Uterus (tissue), 4 donors: ENCODE data around the gene CDH13. TPM values are rescaled to one million over a fixed set of nuclear protein-coding genes. Genes with fewer than 3 reads are reported as not detected.

Source experiments
- DNase-seq, 2 donors: peaks; one replicate each; pipeline ENCODE4 v3.0.0-alpha.2; 2019 to 2020
- H3K27ac ChIP-seq, 2 donors: fragments of 200-600 bp; sonication (generic); 1 replicate in 1 of 2; 2 replicates in 1 of 2; pipeline ENCODE4 v1.5.1; 2016 to 2018
- H3K27me3 ChIP-seq, 2 donors: fragments of 200-600 bp; sonication (generic); one replicate each; pipeline ENCODE4 v1.5.1; 2018 to 2019; ENCODE audit warnings: control low read depth in 1 of 2
- H3K36me3 ChIP-seq, 2 donors: fragments of 200-600 bp; sonication (generic); one replicate each; pipeline ENCODE4 v1.5.1; 2019; ENCODE audit warnings: control low read depth in 1 of 2
- H3K4me1 ChIP-seq, 2 donors: fragments of 200-600 bp; sonication (generic); one replicate each; pipeline ENCODE4 v1.5.1; 2018 to 2019; ENCODE audit warnings: control low read depth in 1 of 2
- H3K4me3 ChIP-seq, 2 donors: fragments of 200-600 bp; sonication (generic); 1 replicate in 1 of 2; 2 replicates in 1 of 2; pipeline ENCODE4 v1.5.1; 2018 to 2019; ENCODE audit warnings: mild to moderate bottlenecking in 1 of 2
- H3K9me3 ChIP-seq, 2 donors: fragments of 200-600 bp; sonication (generic); one replicate each; pipeline ENCODE4 v1.5.1; 2019; ENCODE audit warnings: control low read depth in 1 of 2
- POLR2A ChIP-seq, 2 donors: fragments of 450-650 bp; IDR thresholded peaks; one replicate each; pipeline ENCODE4 v1.6.1; 2016; ENCODE audit warnings: antibody characterized with exemption in 2 of 2, mild to moderate bottlenecking in 1 of 2, moderate library complexity in 1 of 2
- intact Hi-C: fragments of 100-400 bp; cut with DNase I; formaldehyde crosslinking; loops from one replicate; pipeline ENCODE4 v1.15.1; 2023; ENCODE audit warnings: low total_unique reads
- total RNA-seq, 4 donors: library from RNA; depleted of rRNA in 3 of 4; stranded (reverse); fragments of >200 nt in 3 of 4; gene quantifications; one replicate each; pipeline versions ENCODE4 v1.1.0 to v1.2.4, GENCODE V29; 2014 to 2023
- TF ChIP-seq, protein P1 (sequence below), 4 experiments: fragments of 200-600 bp in 2 of 4; fragments of 450-650 bp in 2 of 4; sonication (generic) in 2 of 4; IDR thresholded peaks; one replicate each; pipeline ENCODE4 v1.5.1; 2016 to 2019; ENCODE audit warnings: antibody characterized with exemption in 4 of 4, mild to moderate bottlenecking in 2 of 4, moderate library complexity in 1 of 4
- donor health status: DM: yes; HTN: yes; CAD: no.

The CDH13 gene
- total RNA-seq, 4 donors from 2014 or later: 49.1 to 99.4 (median 82.7) TPM

DNA sequence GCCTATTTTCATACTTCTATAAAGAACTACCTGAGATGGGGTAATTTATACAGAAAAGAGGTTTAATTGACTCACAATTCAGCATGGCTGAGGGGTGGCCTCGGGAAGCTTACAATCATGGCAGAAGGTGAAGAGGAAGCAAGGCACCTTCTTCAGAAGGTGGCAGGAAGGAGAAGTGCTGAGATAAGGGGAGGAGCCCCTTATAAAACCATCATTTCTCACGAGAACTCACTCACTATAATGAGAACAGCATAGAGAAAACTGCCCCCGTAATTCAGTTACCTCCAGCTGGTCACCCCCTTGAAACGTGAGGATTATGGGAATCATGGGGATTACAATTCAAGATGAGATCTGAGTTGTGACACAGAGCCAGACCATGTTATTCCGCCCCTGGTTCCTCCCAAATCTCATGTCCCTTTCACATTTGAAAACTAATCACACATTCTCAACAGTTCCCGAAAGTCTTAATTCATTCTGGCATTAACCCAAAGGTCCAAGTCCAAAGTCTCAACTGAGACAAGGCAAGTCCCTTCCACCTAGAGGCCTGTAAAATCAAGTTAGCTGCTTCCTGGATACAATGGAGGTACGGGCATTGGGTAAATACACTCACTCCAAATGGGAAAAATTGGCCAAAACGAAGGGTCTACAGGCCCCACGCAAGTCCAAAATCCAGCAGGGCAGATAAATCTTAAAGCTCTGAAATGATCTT lies 237.7 kb downstream of the CDH13 start:
- intact Hi-C loops: no loop called here
- Histone ChIP-seq H3K36me3 (no peaks in the 10 kb centered on the region), H3K27me3 (no peaks in the 10 kb centered on the region), H3K4me1 (no peaks in the 10 kb centered on the region), H3K4me3 (no peak overlapping the region), H3K27ac (no peak overlapping the region), H3K9me3 (no peaks in the 10 kb centered on the region)
- DNase-seq: no peak
- TF ChIP-seq, protein P1, sequence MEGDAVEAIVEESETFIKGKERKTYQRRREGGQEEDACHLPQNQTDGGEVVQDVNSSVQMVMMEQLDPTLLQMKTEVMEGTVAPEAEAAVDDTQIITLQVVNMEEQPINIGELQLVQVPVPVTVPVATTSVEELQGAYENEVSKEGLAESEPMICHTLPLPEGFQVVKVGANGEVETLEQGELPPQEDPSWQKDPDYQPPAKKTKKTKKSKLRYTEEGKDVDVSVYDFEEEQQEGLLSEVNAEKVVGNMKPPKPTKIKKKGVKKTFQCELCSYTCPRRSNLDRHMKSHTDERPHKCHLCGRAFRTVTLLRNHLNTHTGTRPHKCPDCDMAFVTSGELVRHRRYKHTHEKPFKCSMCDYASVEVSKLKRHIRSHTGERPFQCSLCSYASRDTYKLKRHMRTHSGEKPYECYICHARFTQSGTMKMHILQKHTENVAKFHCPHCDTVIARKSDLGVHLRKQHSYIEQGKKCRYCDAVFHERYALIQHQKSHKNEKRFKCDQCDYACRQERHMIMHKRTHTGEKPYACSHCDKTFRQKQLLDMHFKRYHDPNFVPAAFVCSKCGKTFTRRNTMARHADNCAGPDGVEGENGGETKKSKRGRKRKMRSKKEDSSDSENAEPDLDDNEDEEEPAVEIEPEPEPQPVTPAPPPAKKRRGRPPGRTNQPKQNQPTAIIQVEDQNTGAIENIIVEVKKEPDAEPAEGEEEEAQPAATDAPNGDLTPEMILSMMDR (IDR thresholded peaks at IDR 0.05): no peak
- TF ChIP-seq POLR2A (IDR thresholded peaks at IDR 0.05): no peak

DNA sequence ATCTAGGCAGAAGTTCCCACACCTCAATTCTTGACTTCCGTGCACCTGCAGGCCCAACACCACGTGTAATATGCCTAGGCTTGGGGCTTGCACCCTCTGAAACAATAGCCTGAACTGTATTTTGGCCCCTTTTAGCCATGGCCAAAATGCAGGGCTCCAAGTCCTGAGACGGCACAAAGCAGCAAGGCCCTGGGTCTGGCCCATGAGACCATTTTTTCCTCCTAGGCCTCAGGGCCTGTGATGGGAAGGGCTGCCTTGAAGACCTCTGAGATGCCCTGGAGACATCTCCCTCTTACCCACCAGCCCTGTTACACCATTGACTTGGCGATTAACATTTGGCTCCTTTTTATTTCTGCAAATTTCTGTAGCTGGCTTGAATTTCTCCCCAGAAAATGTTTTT lies 238.6 kb downstream of the CDH13 start:
- Histone ChIP-seq H3K9me3 (no peaks in the 10 kb centered on the region), H3K27ac (no peak overlapping the region), H3K36me3 (no peaks in the 10 kb centered on the region), H3K27me3 (no peaks in the 10 kb centered on the region), H3K4me3 (no peak overlapping the region), H3K4me1 (no peaks in the 10 kb centered on the region)
- intact Hi-C loops: no loop called here
- DNase-seq: no peak
- TF ChIP-seq POLR2A (IDR thresholded peaks at IDR 0.05): no peak
- TF ChIP-seq, protein P1 (IDR thresholded peaks at IDR 0.05): no peak

DNA sequence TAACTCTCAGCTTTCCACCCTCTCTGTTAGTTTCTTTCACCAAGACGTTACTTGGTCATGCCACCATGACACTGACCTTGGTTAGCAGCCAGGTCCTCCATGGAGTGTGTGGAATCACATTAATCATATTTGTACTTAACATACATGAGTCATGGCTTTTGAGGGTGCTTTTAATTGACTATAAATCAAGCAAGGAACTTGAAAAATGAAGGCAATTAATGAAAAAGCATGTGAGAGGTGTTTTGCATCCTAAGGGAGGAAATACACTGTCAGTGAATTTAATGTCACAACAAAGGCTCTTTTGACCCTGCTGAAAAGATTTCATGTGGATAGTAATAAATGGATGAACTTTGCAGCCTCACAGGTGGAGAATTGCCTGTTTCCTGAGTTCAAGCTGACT lies 240.7 kb downstream of the CDH13 start:
- no peak overlapping the region for H3K27ac ChIP-seq
- TF ChIP-seq POLR2A (IDR thresholded peaks at IDR 0.05): no peak
- TF ChIP-seq, protein P1 (IDR thresholded peaks at IDR 0.05): no peak
- no peaks in the 10 kb centered on the region for H3K4me1 ChIP-seq
- peak in 1 of 2 donors; percentile 17 for DNase-seq
- no peaks in the 10 kb centered on the region for H3K27me3 ChIP-seq
- H3K9me3 ChIP-seq: no peaks in the 10 kb centered on the region
- intact Hi-C loops: no loop called here
- H3K4me3 ChIP-seq: no peak overlapping the region
- no peaks in the 10 kb centered on the region for H3K36me3 ChIP-seq

DNA sequence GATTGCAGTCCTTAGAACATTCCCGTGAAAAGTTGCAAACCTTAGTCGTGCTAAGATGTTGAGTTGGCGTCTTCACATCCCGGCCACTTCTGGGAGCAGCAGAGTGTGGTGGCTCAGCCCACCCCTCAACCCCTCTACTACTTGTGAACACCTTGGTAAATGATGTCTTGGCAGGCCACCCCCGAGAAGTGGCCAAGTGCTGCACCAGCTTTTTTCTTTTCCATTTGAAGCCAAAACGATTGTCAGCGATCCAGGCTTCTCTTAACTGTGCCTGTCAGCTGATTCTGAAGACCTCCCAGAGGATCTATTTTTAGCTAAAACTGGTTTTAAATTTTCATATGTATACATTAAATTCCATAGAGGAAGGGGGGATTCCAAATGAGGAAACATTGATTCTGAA lies 247.5 kb downstream of the CDH13 start:
- Histone ChIP-seq H3K9me3 (no peaks in the 10 kb centered on the region), H3K27me3 (no peaks in the 10 kb centered on the region), H3K27ac (no peak overlapping the region), H3K36me3 (no peaks in the 10 kb centered on the region), H3K4me1 (no peaks in the 10 kb centered on the region), H3K4me3 (no peak overlapping the region)
- intact Hi-C loops: no loop called here
- DNase-seq: no peak
- no peak for TF ChIP-seq POLR2A (IDR thresholded peaks at IDR 0.05)
- TF ChIP-seq, protein P1 (IDR thresholded peaks at IDR 0.05): no peak

DNA sequence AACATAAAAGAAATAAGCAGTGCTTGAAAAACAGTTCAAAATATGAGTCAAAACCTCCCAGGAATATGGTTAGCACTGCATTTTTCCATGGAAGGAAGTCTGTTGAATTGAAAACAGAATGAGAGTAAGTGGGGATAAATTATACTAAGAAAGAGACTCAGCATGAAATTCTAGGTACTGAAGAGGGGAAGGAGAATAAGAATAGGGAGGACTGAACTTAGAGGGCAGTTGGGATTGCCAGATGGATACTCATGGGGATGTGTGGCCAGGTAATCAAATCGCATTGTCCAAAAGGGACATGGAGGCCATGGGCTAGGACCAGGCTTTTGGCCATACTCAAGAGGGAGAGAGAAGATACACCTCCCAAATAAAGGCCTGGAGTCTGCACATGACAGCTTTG lies 247.9 kb downstream of the CDH13 start:
- intact Hi-C loops: no loop called here
- no peak for TF ChIP-seq POLR2A (IDR thresholded peaks at IDR 0.05)
- TF ChIP-seq, protein P1 (IDR thresholded peaks at IDR 0.05): no peak
- no peak overlapping the region for H3K27ac ChIP-seq
- no peaks in the 10 kb centered on the region for H3K36me3 ChIP-seq
- no peaks in the 10 kb centered on the region for H3K4me1 ChIP-seq
- no peaks in the 10 kb centered on the region for H3K9me3 ChIP-seq
- DNase-seq: no peak
- no peak overlapping the region for H3K4me3 ChIP-seq
- H3K27me3 ChIP-seq: no peaks in the 10 kb centered on the region
